CD14-positive monocyte (primary cell): Measurements from ENCODE around the gene TTC19. TPM values are rescaled to one million over a fixed set of nuclear protein-coding genes. Genes with fewer than 3 reads are reported as not detected.
A peak's percentile ranks its signal among the peaks of the same experiment; 100 is the strongest.

ENCODE experiments used
- DNase-seq, 3 donors: peaks; one replicate each; pipeline ENCODE4 v3.0.0-alpha.2; 2011 to 2022
- H2AFZ ChIP-seq: 2 replicates; pipeline ENCODE4 v1.6.0; 2012; ENCODE audit warnings: mild to moderate bottlenecking, low read depth, low read length, inconsistent platforms; ENCODE audit not compliant: insufficient read depth, poor library complexity, severe bottlenecking
- H3K27ac ChIP-seq, 2 donors: 1 replicate in 1 of 2; 2 replicates in 1 of 2; pipeline ENCODE4 v1.5.1; 2012 to 2013; ENCODE audit warnings: low read length in 2 of 2, control low read depth in 1 of 2, inconsistent platforms in 1 of 2, low read depth in 1 of 2, mild to moderate bottlenecking in 1 of 2
- H3K27me3 ChIP-seq, 2 donors: one replicate each; pipeline versions ENCODE4 v1.6.0 to v1.6.1; 2011 to 2013; ENCODE audit warnings: low read length in 2 of 2; ENCODE audit not compliant: control insufficient read depth in 2 of 2, insufficient read depth in 2 of 2
- H3K36me3 ChIP-seq, 2 donors: replicated peaks in 1 of 2; 1 replicate in 1 of 2; 2 replicates in 1 of 2; pipeline versions ENCODE4 v1.5.1 to v1.6.1; 2012 to 2013; ENCODE audit warnings: low read length in 2 of 2, control low read depth in 1 of 2, inconsistent platforms in 1 of 2, mild to moderate bottlenecking in 1 of 2; ENCODE audit not compliant: insufficient read depth in 2 of 2, control insufficient read depth in 1 of 2
- H3K4me1 ChIP-seq, 2 donors: 1 replicate in 1 of 2; 2 replicates in 1 of 2; pipeline versions ENCODE4 v1.5.1 to v1.6.1; 2012 to 2013; ENCODE audit warnings: low read length in 2 of 2, control low read depth in 1 of 2, inconsistent platforms in 1 of 2, mild to moderate bottlenecking in 1 of 2, moderate library complexity in 1 of 2; ENCODE audit not compliant: insufficient read depth in 2 of 2, control insufficient read depth in 1 of 2
- H3K4me2 ChIP-seq: replicated peaks from 2 replicates; pipeline ENCODE3; 2012; ENCODE audit warnings: low read length, moderate library complexity, mild to moderate bottlenecking; ENCODE audit not compliant: poor library complexity, severe bottlenecking; ENCODE audit errors: extremely low read depth
- H3K4me3 ChIP-seq, 3 experiments: fragments of 200-600 bp in 1 of 3; sonication (generic) in 1 of 3; replicated peaks in 1 of 3; 1 replicate in 2 of 3; 2 replicates in 1 of 3; pipeline ENCODE4 v1.5.1; 2011 to 2013; ENCODE audit warnings: low read length in 3 of 3, mild to moderate bottlenecking in 3 of 3, control low read depth in 2 of 3, low read depth in 2 of 3, inconsistent platforms in 1 of 3, moderate library complexity in 1 of 3
- H3K79me2 ChIP-seq: 2 replicates; pipeline ENCODE4 v1.6.0; 2012; ENCODE audit warnings: mild to moderate bottlenecking, control low read depth, inconsistent platforms, low read length, moderate library complexity; ENCODE audit not compliant: insufficient read depth
- H3K9ac ChIP-seq: 2 replicates; pipeline ENCODE4 v1.6.0; 2017; ENCODE audit warnings: low read length, mild to moderate bottlenecking; ENCODE audit not compliant: insufficient read depth, poor library complexity, severe bottlenecking
- H3K9me3 ChIP-seq, 2 donors: replicated peaks in 1 of 2; 1 replicate in 1 of 2; 2 replicates in 1 of 2; pipeline versions ENCODE4 v1.5.1 to v1.6.1; 2012 to 2013; ENCODE audit warnings: low read length in 2 of 2, control low read depth in 1 of 2; ENCODE audit not compliant: control insufficient read depth in 1 of 2, insufficient read depth in 1 of 2
- H4K20me1 ChIP-seq: 2 replicates; pipeline ENCODE4 v1.6.0; 2012; ENCODE audit warnings: mild to moderate bottlenecking, low read length, control low read depth, moderate library complexity; ENCODE audit not compliant: insufficient read depth
- H3K27ac Mint-ChIP-seq, 7 donors: one replicate each; pipeline ENCODE4 v1.8.0; 2020; ENCODE audit warnings: mild to moderate bottlenecking in 7 of 7, mixed read lengths in 7 of 7, moderate library complexity in 6 of 7, inconsistent platforms in 2 of 7
- H3K27me3 Mint-ChIP-seq, 3 donors: one replicate each; pipeline ENCODE4 v1.8.0; 2021 to 2022; ENCODE audit warnings: low read depth in 3 of 3, mild to moderate bottlenecking in 3 of 3, mixed read lengths in 3 of 3, moderate library complexity in 3 of 3, inconsistent platforms in 1 of 3
- H3K36me3 Mint-ChIP-seq, 2 donors: one replicate each; pipeline ENCODE4 v1.8.0; 2020; ENCODE audit warnings: mixed read lengths in 2 of 2, inconsistent platforms in 1 of 2, mild to moderate bottlenecking in 1 of 2
- H3K4me1 Mint-ChIP-seq: one replicate; pipeline ENCODE4 v1.8.0; 2020; ENCODE audit warnings: mild to moderate bottlenecking, mixed read lengths
- H3K4me3 Mint-ChIP-seq, 2 donors: one replicate each; pipeline ENCODE4 v1.8.0; 2020; ENCODE audit warnings: mild to moderate bottlenecking in 2 of 2, mixed read lengths in 2 of 2, moderate library complexity in 1 of 2
- H3K9me3 Mint-ChIP-seq, 7 donors: one replicate each; pipeline ENCODE4 v1.8.0; 2020 to 2022; ENCODE audit warnings: mixed read lengths in 7 of 7, mild to moderate bottlenecking in 6 of 7, moderate library complexity in 6 of 7, inconsistent platforms in 2 of 7
- CTCF ChIP-seq: fragments of 200-600 bp; IDR thresholded peaks from one replicate; pipeline ENCODE4 v1.8.0; 2022; ENCODE audit warnings: antibody characterized with exemption, mild to moderate bottlenecking
- WGBS: methylation state at CpG from one replicate; pipeline ENCODE4 v1.1.5; 2013; ENCODE audit warnings: missing lambda C conversion rate; ENCODE audit not compliant: insufficient coverage; 5-methylcytosine and 5-hydroxymethylcytosine counted together
- intact Hi-C, 2 donors: fragments of 100-400 bp; cut with micrococcal nuclease; formaldehyde crosslinking; loops; one replicate each; pipeline versions ENCODE4 v1.15.0 to v1.15.1; 2023
- polyA plus RNA-seq, 3 donors: library from polyadenylated mRNA; depleted of rRNA in 1 of 3; unstranded in 2 of 3; stranded (reverse) in 1 of 3; fragments of 300-500 nt in 2 of 3; fragments of >200 nt in 1 of 3; fragmentation: Illumina TruSeq in 2 of 3; gene quantifications; 1 replicate in 2 of 3; 2 replicates in 1 of 3; pipeline ENCODE4 v1.2.3, GENCODE V29; 2012 to 2021

Gene TTC19
- polyA plus RNA-seq, 3 donors = 7.6 to 22.2 (median 20.6) TPM

- Histone ChIP-seq H3K27ac (peak overlapping the region in 1 of 2 donors; percentile 36), H3K4me2 (no peak overlapping the region), H3K4me3 (no peak overlapping the region), H3K36me3 (peaks cover 15 to 24% of the 10 kb centered on the region in 2 donors), H3K4me1 (peaks cover 30 to 33% of the 10 kb centered on the region in 2 donors), H3K79me2 (peaks cover 8% of the 10 kb centered on the region), H3K9ac (no peak overlapping the region), H3K27me3 (no peaks in the 10 kb centered on the region), H3K9me3 (no peaks in the 10 kb centered on the region), H2AFZ (no peak overlapping the region), H4K20me1 (no peaks in the 10 kb centered on the region)
- Mint-ChIP-seq H3K27me3 (peaks cover 0 to 5% (median 0%) of the 10 kb centered on the region in 3 donors), H3K4me3 (no peak overlapping the region), H3K4me1 (peaks cover 37% of the 10 kb centered on the region), H3K36me3 (peaks cover 32 to 40% of the 10 kb centered on the region in 2 donors), H3K9me3 (no peaks in the 10 kb centered on the region), H3K27ac (peak overlapping the region in 6 of 7 donors; percentile 40 to 75 (median 54))
- 100% methylated on average over 2 of the region's 5 CpGs for WGBS
- TF ChIP-seq CTCF = no peak
- intact Hi-C loops = no loop called here
- peak in 1 of 3 donors; percentile 24 for DNase-seq
Measured at GRCh38 chr17:15971098-15971678, 28.4 kb upstream of the TTC19 start.

GRCh38 chr17:15971882-15972281 lies 27.7 kb upstream of the TTC19 start:
- no peaks in the 10 kb centered on the region for H3K9me3 ChIP-seq
- Mint-ChIP-seq H3K27me3 (peaks cover 0 to 5% (median 0%) of the 10 kb centered on the region in 3 donors), H3K4me3 (no peak overlapping the region), H3K36me3 (peaks cover 35 to 45% of the 10 kb centered on the region in 2 donors), H3K9me3 (no peaks in the 10 kb centered on the region), H3K27ac (peak overlapping the region in 2 of 7 donors; percentile 43 to 75), H3K4me1 (peaks cover 30% of the 10 kb centered on the region)
- no peak overlapping the region for H3K27ac ChIP-seq
- H3K4me1 ChIP-seq = peaks cover 23 to 26% of the 10 kb centered on the region in 2 donors
- DNase-seq = no peak
- H3K9ac ChIP-seq = no peak overlapping the region
- WGBS = 100% methylated on average over 5 of the region's 5 CpGs
- H3K4me3 ChIP-seq = no peak overlapping the region
- H3K4me2 ChIP-seq = no peak overlapping the region
- TF ChIP-seq CTCF = no peak
- H2AFZ ChIP-seq = no peak overlapping the region
- no peaks in the 10 kb centered on the region for H3K27me3 ChIP-seq
- intact Hi-C loops = no loop called here
- no peaks in the 10 kb centered on the region for H4K20me1 ChIP-seq
- peaks cover 22 to 31% of the 10 kb centered on the region in 2 donors for H3K36me3 ChIP-seq
- peaks cover 8% of the 10 kb centered on the region for H3K79me2 ChIP-seq
